ENCODE data around the gene FYN.

FYN gene

GRCh38 chr6:111829581-111829980 lies 43.7 kb downstream of the FYN start:
- DNase-seq, result no peak

- no peak for DNase-seq
Observed at GRCh38 chr6:111828809-111829208, 44.4 kb downstream of the FYN start.

GRCh38 chr6:111825439-111826086 lies 47.7 kb downstream of the FYN start:
- no peak for DNase-seq

GRCh38 chr6:111824608-111825337 lies 48.5 kb downstream of the FYN start:
- DNase-seq, result peak; percentile 67

- no peak for DNase-seq
Observed at GRCh38 chr6:111823831-111824607, 49.2 kb downstream of the FYN start.

- no peak for DNase-seq
Observed at GRCh38 chr6:111823012-111823411, 50.2 kb downstream of the FYN start.

GRCh38 chr6:111819458-111819857 lies 53.8 kb downstream of the FYN start:
- no peak for DNase-seq

GRCh38 chr6:111818539-111819226 lies 54.6 kb downstream of the FYN start:
- DNase-seq, result no peak

- no peak for DNase-seq
Observed at GRCh38 chr6:111817451-111818120, 55.7 kb downstream of the FYN start.

- DNase-seq, result no peak
Observed at GRCh38 chr6:111813677-111814310, 59.5 kb downstream of the FYN start.

GRCh38 chr6:111813237-111813636 lies 60.0 kb downstream of the FYN start:
- no peak for DNase-seq

- no peak for DNase-seq
Observed at GRCh38 chr6:111812060-111813038, 60.9 kb downstream of the FYN start.

- no peak for DNase-seq
Observed at GRCh38 chr6:111810294-111811131, 62.7 kb downstream of the FYN start.

GRCh38 chr6:111809766-111810165 lies 63.5 kb downstream of the FYN start:
- no peak for DNase-seq

GRCh38 chr6:111809264-111809663 lies 64.0 kb downstream of the FYN start:
- DNase-seq, result no peak

- DNase-seq, result no peak
Observed at GRCh38 chr6:111808493-111808892, 64.8 kb downstream of the FYN start.

GRCh38 chr6:111806561-111807497 lies 66.4 kb downstream of the FYN start:
- DNase-seq, result no peak

GRCh38 chr6:111806165-111806547 lies 67.1 kb downstream of the FYN start:
- no peak for DNase-seq

All from activated CD4-positive, alpha-beta T cell treated with anti-CD3 and anti-CD28 coated beads, Interleukin-2, Interleukin-6, amounts not matched to agents 100 ng/mL and 50 ng/mL, durations not matched to agents 16 hours and 8 hours (primary cell).